GM19438 (cell line): ENCODE measurements around the gene ZNF716.
"Not testable (repeated sequence)": the region's sequence is repeated elsewhere in the genome, so short reads cannot be mapped to it uniquely, and the experiment has no call there.

ENCODE experiments used
- ATAC-seq: cut with Tn5 transposase; IDR thresholded peaks from one replicate; pipeline ENCODE4 v1.9.1; 2021; ENCODE audit warnings: low read depth; ENCODE audit not compliant: unreplicated experiment

ZNF716 gene

DNA sequence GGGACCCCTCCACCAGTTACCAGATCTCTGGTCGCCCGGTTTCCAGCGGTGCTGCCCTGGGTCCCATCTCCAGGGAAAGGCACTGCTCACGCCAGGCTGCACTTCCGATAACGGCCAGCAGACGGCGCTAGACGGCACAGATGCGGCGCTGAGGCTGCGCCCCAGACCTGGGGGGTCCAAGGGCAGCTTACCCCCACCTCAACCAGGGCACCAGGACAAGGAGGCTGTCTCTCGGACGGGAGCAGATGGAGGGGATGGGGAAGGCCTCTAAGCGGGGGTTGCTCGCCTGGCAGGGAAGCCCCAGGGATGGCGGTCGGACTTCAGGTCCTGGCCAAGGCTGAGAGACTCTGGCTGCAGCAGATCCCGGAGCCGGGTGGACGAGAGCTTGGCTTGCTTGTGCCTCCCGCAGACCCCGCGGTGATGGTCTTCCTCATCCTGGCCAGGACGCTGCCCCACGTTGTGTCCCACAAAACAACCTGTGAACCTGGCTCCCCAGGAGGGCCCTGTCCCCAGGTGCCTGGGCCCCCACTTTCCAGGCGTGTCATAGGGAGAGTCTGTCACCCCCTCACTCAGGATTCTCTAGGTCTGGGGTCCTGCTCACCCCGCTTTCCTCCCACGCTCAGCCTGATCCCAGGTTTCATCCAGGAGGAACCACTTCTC, 23.9 kb upstream of the ZNF716 start:
- ATAC-seq = no peak

DNA sequence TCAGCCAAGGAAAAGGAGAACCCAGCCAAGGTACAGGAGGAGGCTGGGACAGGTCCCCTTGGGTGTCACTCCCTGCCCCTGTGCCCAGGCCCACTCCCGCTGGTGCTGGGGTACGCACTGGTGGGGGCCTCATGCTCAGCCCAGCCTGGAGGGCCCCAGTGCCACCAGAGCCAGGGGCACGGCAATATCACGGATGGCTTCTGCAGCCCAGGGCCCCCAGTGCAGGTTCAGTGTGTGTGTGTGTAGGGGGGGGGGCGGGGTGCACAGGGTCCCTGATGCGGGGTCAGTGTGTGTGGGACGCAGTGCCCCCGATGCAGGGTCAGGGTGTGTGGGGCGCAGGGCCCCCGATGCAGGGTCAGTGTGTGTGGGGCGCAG, 23.4 kb upstream of the ZNF716 start:
- no peak for ATAC-seq

DNA sequence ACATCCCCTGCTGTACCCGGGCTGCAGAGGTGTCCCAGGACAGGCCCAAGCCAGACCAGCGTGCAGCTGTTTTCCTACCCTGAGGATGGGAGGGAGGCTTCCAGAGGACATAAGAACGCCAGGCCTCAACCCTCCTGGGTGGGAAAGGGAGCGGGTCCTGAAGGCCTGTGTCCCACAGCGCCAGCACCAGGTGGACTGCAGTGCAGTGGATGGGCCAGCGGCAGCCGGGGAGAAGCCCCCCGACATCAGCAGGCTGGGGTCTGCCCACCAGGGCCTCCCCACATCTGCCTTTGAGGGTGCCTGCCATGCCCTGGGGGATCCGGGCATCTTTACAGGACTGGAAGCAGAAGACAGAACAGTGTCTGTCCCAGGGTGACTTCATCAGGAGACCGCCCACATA, 22.8 kb upstream of the ZNF716 start:
- ATAC-seq = no peak

DNA sequence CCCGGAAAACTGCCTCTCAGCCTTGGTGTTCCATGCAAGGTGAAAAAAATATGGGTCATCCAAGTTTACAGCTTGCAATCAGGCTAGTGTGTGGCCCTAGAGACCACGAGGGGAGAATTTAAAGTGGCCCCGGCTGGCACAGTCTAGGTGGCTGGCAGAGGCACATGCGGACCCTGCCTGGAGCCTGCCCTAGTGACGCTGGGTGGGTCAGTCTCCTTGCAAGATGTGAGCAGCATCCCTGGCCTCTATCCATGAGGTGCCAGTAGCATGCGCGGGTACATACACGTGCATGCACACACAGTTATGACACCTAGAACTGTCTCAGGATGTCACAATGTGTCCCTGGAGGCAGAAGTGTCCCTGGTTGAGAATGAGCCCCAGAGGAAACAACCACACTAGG, 22.4 kb upstream of the ZNF716 start:
- no peak for ATAC-seq

DNA sequence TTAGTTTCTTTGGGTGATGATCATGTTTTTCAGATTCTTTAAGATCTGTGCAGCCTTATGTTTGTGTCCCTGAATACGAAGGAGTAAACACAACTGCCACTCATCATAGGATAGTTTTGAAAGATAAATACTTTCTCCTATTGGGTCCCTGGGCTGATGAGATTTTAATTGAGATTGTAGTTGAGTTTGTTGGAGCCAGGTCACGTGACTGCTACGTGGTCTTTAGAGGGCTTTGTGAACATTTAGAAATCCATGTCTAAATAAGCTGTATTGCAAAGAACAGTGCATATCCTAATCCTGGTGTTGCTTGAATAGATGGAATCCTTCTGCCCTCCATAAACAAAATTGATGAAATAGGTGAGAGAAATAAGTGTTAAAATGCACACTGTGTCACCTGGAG, 17.4 kb upstream of the ZNF716 start:
- no peak for ATAC-seq

DNA sequence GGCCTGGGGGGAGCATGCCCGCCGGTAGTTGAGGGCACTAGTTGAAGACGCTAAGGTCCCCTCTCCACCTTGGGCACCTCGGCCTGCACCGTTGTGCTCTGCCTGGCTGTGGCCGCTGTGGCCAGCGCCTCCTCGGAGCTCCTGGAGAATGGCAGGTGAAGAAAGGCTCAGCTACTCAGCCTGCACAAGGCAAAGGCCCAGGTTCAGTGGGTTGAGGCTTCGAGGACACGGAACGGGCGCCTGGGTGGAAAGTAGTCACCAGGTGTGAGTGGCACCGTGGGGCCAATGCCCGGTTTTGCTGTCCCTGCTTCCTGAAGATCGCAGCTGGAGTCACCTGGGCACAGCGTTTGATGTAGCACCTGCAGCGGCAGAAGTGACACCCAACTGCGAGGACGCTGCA, 12.4 kb upstream of the ZNF716 start:
- ATAC-seq = no peak

DNA sequence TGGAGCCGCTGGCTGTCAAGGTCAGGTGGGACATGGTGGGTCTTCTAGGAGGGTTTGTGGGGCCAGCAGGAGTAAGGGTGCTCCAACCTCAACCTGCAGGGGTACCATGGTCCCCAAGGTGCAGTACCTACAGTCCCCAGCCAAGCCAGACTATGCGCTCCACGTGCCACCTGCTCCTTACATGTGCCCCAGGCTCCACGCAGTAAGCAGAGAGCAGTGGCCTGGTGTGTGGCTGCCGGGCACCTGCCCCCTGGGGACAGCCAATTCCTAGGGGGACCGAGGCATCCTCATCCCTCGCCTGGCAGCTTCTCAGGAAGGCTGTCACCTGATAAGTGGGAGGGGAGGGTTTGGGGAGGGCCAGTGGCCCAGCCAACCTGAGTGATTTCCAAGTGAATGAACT, 11.7 kb upstream of the ZNF716 start:
- no peak for ATAC-seq

DNA sequence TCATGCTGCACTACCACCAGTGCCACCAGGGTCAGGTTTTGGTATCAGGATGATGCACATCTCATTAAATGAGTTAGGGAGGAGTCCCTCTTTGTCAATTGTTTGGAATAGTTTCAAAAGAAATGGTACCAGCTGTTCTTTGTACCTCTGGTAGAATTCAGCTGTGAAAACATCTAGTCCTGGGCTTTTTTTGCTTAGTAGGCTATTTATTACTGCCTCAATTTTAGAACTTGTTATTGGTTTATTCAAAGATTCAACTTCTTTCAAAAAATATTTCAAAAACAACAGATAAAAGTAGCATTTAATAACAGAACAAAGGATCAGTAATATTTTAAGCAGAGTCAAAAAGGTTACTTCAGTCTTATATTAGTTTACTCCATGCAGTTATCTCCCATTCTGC, 6.4 kb upstream of the ZNF716 start:
- ATAC-seq = no peak

DNA sequence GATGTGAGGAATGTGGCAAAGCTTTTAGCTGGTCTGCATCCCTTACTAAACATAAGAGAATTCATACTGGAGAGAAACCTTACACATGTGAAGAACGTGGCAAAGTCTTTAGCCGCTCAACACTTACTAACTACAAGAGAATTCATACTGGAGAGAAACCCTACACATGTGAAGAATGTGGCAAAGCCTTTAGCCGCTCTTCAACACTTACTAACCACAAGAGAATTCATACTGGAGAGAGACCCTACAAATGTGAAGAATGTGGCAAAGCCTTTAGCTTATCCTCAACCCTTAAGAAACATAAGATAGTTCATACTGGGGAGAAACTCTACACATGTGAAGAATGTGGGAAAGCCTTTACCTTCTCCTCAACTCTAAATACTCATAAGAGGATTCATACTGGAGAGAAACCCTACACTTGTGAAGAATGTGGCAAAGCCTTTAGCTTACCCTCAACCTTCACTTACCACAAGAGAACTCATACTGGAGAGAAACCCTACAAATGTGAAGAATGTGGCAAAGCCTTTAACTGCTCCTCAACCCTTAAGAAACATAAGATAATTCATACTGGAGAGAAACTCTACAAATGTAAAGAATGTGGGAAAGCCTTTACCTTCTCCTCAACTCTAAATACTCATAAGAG, 19.3 kb downstream of the ZNF716 start:
- not testable (repeated sequence) for ATAC-seq

DNA sequence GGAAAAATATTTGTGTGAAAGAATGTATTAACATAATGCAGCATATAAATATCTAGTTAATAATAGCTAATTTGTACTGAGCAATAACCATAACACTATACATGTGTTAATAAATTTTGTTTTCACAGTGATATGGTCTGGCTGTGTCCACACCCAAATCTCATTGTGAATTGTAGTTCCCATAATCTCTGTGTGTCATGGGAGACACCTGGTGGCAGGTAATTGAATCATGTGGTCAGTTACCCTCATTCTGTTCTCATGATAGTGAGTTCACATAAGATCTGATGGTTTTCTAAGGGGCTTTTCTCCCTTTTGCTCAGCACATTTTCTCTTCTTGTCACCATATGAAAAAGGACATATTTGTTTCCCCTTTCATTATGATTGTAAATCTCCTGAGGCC, 30.3 kb downstream of the ZNF716 start:
- ATAC-seq = not testable (repeated sequence)

DNA sequence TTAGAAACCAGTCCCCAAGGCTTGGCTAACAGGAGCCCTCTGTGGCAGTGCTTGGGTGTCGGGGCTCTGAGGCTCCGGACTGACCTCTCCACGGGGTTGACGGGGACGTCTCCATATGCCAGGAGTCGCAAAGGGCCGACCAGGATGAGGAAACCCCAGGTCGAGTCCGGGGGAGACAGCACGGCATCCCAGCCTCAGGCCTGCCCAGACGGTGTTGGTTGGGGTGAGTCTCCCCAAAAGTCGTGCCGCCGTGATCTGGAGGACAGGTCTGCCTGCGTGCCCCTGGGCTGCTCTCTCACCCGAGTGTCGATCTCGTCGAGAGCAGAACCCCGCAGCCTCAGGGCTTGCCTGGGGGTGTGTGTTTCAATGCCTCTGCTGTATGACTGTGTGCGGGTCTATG, 35.0 kb downstream of the ZNF716 start:
- not testable (repeated sequence) for ATAC-seq

DNA sequence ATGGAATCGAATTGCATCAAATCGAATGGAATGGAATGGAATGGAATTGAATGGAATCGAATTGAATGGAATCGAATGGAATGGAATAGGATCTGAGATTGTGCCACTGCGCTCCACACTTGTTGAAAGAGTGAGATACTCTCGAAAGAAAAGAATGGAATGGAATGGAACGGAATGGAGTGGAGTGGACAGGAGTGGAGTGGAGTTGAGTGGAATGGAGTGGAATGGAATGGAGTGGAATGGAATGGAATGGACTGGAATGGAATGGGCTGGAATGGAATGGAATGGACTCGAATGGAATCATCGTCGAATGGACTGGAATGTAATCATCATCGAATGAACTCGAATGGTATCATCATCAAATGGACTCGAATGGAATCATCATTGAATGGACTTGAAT, 38.0 kb downstream of the ZNF716 start:
- no peak for ATAC-seq

DNA sequence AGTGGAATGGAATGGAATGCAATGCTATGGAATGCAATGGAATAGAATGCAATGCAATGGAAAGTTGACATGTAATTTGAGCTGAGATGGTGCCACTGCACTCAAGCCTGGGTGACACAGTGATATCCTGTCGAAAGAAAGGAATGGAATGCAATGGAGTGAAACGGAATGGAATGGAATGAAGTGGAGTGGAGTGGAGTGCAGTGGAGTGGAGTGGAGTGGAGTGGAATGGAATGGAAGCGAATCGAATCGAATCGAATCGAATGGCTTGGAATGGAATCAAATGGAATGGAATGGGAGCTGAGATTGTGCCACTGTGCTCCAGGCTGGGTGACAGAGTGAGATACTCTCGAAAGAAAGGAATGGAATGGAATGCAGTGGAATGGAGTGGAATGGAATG, 45.1 kb downstream of the ZNF716 start:
- not testable (repeated sequence) for ATAC-seq

DNA sequence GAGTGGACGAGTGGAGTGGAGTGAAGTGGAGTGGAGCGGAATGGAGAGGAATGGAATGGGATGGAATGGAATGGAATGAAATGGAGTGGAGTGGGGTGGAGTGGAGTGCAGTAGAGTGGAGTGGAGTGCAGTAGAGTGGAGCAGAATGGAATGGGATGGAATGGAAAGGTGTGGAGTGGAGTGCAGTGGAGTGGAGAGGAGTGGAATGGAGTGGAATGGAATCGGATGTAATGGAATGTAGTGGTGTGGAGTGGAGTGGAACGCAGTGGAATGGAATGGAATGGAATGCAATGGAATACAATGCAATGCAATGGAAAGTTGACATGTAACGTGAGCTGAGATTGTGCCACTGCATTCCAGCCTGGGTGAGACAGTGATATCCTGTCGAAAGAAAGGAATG, 46.4 kb downstream of the ZNF716 start:
- ATAC-seq = no peak

DNA sequence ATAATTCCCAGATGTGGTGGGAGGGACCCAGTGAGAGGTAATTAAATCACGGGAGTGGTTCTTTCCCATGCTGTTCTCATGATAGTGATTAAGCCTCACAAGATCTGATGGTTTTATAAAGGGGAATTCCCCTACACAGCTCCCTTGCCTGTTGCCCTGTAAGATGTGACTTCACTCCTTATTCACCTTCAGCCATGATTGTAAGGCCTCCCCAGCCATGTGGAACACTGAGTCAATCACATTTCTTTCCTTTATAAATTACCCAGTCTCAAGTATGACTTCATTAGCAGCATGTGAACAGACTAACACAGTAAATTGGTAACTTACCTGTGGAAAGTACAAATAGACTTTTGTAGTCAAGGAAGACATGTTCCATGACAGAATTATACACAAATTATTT, 55.2 kb downstream of the ZNF716 start:
- ATAC-seq = no peak
